Activated T-cell treated with anti-CD3 and anti-CD28 coated beads, Interleukin-2, amount 50 U/mL, for 48 hours (primary cell): ENCODE measurements around the gene FBXL14.
A peak's percentile ranks its signal among the peaks of the same experiment; 100 is the strongest.
"Not testable (repeated sequence)": the region's sequence is repeated elsewhere in the genome, so short reads cannot be mapped to it uniquely, and the experiment has no call there.

Source experiments
- DNase-seq, 2 experiments: peaks; one replicate each; pipeline ENCODE4 v3.0.0-alpha.2; 2020

The FBXL14 gene

GRCh38 chr12:1619159-1619558, 24.8 kb upstream of the FBXL14 start:
- no peak for DNase-seq

DNA sequence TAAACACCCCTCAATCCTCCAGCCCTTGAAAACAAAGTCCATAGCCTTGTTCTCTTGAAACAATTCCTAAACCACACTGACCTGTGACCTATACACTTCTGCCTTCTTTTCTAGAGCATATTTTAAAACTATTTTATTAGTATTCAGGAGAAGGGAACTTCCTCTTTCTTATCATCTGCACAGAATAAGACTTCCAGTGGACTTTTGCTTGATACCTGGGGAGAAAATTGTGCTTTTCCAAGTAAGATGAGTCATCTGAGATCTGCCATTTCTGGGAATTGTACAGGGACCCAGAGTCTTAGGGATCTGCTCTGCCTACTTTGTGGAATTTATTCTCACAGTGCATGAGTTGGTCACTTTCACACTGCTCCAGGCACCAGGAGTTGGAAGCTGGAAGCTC, 24.1 kb upstream of the FBXL14 start:
- DNase-seq = no peak

- DNase-seq = no peak
Measured at GRCh38 chr12:1616233-1617066, 22.1 kb upstream of the FBXL14 start.

DNA sequence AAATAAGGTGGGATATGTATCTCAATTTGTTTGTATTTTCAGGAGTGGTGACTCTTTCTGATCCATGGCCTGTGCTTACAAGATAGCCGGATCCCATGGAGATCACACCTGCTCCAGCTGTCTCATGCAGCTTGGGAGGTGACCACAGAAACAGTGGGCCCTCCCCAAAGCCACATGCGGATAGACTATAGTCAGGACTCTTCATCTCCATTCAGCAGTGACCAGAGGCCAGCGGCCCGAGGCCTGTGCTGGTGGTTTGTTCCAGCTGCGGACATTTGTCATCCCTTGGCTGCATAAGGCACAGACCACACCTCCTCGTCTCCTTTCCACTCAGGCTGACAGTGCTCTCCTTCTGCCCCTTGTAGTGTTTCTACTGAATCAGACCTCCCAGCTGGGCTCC, 20.0 kb upstream of the FBXL14 start:
- no peak for DNase-seq

- no peak for DNase-seq
Measured at GRCh38 chr12:1613860-1614259, 19.5 kb upstream of the FBXL14 start.

DNA sequence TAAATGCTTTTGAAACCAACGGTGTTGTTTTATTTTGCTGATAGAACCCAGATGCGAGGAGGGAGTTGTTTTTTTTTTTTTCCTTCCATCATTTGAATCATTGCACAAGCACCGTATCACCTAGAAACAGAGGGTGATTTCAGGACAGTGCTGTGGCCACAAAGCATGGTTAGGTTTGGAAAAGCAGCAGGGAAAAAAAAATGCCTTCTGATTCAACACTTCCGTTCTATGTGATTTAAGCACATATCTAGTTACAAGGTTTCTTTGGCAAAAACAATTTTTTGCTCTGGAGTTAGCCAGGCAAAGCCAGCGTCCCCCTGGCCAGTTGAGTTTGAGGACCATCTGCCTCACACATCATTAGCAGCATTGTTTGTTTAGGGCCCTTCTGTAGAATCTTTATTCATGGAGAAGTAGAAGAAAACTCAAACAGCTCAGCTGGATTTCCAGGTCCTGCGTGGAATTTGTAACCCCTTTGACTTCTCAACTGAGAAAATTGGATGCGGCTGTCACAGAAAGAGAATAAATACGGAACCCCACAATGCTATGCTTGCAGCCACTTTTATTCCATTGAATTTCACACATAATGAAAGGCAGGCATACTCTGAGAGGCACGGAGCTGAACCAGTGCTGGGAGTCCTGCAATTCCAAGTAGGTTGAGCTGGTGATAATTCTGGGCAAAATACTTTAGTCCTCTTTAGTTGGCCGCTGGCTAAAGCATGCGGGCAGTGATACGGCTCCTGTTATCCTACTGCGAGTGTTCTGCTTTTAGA, 17.6 kb upstream of the FBXL14 start:
- DNase-seq = no peak

DNA sequence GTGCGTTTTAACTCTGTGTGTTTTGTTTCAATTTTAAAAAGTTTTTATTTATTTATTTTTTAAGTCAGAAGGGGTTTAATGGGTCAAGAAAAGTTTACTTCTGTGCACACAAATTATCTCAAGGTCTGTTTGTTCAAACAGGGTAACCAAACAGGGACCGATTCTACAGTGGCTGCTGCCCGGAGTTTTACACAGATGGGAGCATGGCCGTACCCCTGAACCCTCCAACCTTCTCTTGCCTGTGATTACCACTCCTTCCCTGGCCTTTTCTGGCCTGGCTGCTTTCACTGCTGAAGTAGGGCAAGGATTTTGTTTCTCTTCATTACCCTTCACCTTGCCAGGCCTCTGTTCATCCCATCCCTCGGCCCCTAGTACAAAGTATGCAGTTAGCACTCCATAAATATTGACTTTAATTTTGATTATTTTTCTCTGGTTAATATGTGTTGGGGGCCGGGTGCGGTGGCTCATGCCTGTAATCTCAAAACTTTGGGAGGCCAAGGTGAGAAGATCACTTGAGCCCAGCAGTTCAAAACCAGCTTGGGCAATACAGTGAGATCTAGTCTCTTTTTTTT, 15.8 kb upstream of the FBXL14 start:
- DNase-seq = no peak

- DNase-seq = no peak
Measured at GRCh38 chr12:1608713-1609119, 14.3 kb upstream of the FBXL14 start.

DNA sequence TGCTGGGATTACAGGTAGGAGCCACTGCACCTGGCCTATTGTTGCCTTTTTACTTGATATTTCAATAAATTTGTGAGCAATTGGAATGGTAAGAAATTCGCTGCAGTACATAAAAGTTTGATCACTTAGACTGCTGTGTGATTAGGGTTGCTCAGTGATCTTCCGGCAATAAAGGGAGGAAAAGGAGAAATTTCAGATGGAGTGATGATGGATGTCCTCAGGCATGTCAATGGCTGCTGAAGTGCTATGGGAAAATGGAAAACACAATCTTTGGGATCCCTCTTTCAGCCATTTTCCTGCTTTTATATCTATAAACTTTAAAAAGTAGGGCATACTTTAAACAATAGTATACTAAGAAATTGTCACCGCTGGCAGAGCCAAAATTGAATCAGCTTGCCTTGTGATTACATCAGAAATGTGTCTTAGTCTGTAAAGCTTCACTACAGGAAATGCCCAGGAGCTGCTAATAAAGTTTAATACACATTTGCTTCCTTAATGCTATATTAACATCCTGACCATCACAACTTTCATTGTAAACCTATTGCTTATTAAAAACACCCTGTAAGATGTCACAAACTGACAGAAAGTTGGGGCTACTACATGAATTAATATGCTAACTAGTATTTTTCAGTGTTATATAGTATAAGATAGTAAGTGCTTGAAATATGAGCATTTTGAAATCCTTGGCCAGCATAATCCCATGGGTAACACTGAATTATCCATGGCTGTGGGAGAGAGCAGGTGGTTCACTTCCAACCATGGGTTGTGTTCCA, 13.7 kb upstream of the FBXL14 start:
- DNase-seq = no peak

DNA sequence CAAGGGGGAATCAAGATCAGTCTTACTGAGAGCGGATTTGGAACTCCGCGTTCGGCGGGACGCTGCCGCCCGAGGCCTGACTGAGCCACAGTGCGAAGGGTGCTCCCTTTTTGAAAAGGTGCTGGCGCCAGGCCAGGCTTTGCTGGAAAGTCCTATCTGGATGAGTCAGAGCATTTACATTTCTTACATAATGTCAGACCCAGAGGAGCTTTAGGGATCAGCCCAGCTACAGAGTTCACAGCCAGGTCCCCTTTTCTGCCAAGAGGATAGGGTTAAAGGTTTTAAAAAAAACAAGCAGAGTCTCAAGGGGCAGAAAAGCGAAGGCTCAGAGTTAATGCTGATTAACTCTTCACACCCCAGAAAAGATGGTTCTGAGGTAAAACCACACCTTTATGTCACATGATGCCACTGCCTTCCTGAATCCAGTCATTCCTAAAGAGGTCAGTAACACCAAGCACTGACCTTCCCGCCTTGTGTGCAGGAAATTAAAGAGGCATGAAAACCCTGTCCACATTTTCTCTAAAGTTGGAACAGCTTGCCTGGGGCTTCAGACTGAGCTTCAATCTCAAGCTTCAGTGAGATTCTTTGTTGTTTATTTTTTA, 11.7 kb upstream of the FBXL14 start:
- DNase-seq = peak; percentile 79 to 82

- DNase-seq = peak; percentile 63 to 69
Measured at GRCh38 chr12:1605129-1606020, 11.0 kb upstream of the FBXL14 start.

DNA sequence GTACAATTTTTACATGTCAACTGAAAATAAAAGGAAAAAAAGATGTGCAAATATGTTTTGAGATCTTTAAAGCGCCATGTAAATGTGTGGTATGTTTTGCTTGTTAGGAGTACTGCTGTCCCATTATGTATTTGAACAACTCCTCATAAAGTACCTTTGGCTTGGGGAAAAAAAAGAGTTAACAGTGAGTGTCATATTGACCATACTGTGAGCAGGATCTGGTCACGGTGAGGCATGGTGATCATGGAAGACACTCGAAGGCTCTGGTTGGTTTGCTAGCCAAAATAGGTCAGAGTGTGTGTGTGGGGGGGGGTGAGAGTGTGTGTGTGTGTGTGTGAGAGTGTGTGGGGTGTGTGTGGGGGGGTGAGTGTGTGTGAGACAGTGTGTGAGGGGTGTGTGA, 10.1 kb upstream of the FBXL14 start:
- no peak for DNase-seq

- DNase-seq = no peak
Measured at GRCh38 chr12:1603269-1603993, 9.1 kb upstream of the FBXL14 start.

DNA sequence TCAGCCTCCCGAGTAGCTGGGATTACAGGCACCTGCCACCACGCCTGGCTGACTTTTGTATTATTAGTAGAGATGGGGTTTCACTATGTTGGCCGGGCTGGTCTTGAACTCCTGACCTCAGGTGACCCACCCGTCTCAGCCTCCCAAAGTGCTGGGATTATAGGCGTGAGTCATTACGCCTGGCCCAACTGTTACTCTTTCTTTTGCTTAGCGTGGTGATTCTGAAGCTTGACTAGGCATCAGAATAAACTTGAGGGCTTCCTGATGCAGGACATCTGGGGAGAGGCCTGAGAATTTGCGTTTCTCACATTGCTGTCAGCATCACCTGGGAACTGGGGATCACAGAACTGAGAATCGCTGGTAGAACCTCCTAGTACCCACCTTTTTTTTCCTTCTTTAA, 8.3 kb upstream of the FBXL14 start:
- not testable (repeated sequence) for DNase-seq

DNA sequence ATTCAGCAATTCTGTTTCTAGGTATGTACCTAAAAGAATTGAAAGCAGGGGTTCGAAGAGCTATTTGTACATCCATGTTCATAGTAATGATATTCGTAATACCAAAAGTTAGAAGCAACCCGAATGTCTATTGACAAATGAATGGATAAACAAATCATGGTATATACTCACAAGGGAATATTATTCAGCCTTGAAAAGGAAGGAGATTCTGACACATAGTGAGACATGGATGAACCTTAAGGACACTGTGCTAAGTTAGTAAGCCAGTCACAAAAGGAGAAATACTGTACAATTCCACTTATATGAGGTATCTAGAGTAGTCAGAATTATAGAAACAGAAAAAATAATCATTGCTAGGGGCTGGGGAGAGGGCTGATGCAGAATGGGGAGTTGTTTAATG, 4.4 kb upstream of the FBXL14 start:
- DNase-seq = no peak

GRCh38 chr12:1595690-1596347, 1.4 kb upstream of the FBXL14 start:
- no peak for DNase-seq

DNA sequence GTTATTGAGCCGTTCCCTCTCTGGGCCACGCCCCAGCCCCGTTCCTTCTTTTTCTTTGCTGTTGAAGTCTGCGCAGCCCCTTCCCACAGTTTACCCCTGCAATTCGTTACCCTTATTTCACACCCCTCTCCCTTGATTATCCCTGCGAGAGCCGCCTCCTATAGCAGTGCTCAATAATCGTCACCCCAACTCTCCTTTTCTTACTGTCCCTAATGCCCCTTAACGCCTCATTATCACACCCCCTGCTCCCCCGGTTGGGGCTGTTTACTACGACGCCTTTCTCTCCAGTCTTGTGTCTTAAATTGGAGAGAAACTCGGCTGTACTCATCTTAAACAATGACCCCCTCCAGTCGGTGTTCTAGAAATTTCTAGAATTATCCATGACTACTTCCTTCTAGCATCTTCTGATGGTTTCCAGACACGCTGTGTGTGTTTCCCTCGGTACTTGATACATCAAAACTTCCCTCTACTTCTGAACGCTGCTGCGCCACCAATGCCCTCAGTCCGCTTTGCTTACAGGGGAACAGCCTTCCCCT, 713 bp upstream of the FBXL14 start:
- no peak for DNase-seq

DNA sequence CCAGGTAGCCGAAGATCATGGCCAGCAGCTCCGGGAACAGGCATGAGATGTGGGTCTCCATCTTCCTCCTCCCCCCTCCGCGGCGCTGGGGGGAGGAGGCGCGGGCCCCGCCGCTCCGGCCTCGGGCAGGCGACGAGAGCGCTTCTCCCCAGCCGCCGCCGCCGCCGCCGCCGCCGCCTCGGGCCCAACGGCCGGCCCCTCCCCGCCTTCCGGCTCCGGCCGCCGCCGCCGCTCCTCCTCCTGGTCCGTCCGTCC, 448 bp downstream of the FBXL14 start:
- DNase-seq = peak in 1 of 2 experiments; percentile 63

GRCh38 chr12:1593174-1594005, 991 bp downstream of the FBXL14 start:
- peak; percentile 56 to 70 for DNase-seq
